ENCODE data around the gene CARD11.
"Not testable (repeated sequence)": the region's sequence is repeated elsewhere in the genome, so short reads cannot be mapped to it uniquely, and the experiment has no call there.

Gene CARD11

GRCh38 chr7:2922866-2923265, 120.8 kb downstream of the CARD11 start:
- no peak for DNase-seq

GRCh38 chr7:2922348-2922691, 121.3 kb downstream of the CARD11 start:
- DNase-seq: no peak

- no peak for DNase-seq
Observed at GRCh38 chr7:2921653-2922347, 121.9 kb downstream of the CARD11 start.

GRCh38 chr7:2920956-2921652, 122.6 kb downstream of the CARD11 start:
- no peak for DNase-seq

GRCh38 chr7:2920480-2920879, 123.2 kb downstream of the CARD11 start:
- DNase-seq: not testable (repeated sequence)

GRCh38 chr7:2920041-2920440, 123.6 kb downstream of the CARD11 start:
- no peak for DNase-seq

GRCh38 chr7:2919256-2919655, 124.4 kb downstream of the CARD11 start:
- no peak for DNase-seq

- no peak for DNase-seq
Observed at GRCh38 chr7:2918406-2918805, 125.3 kb downstream of the CARD11 start.

- DNase-seq: no peak
Observed at GRCh38 chr7:2915023-2915422, 128.6 kb downstream of the CARD11 start.

GRCh38 chr7:2913760-2914387, 129.8 kb downstream of the CARD11 start:
- DNase-seq: no peak

GRCh38 chr7:2912684-2913439, 130.8 kb downstream of the CARD11 start:
- no peak for DNase-seq

- no peak for DNase-seq
Observed at GRCh38 chr7:2911466-2911865, 132.2 kb downstream of the CARD11 start.

- no peak for DNase-seq
Observed at GRCh38 chr7:2909471-2910039, 134.1 kb downstream of the CARD11 start.

- DNase-seq: no peak
Observed at GRCh38 chr7:2909043-2909442, 134.6 kb downstream of the CARD11 start.

GRCh38 chr7:2908103-2908683, 135.5 kb downstream of the CARD11 start:
- DNase-seq: no peak

GRCh38 chr7:2906197-2906931, 137.3 kb downstream of the CARD11 start:
- no peak for DNase-seq

- DNase-seq: no peak
Observed at GRCh38 chr7:2905500-2905899, 138.2 kb downstream of the CARD11 start.

GRCh38 chr7:2905027-2905426, 138.6 kb downstream of the CARD11 start:
- DNase-seq: no peak

GRCh38 chr7:2904202-2904601, 139.5 kb downstream of the CARD11 start:
- no peak for DNase-seq

GRCh38 chr7:2903682-2904162, 139.9 kb downstream of the CARD11 start:
- no peak for DNase-seq

- no peak for DNase-seq
Observed at GRCh38 chr7:2897023-2897422, 146.6 kb downstream of the CARD11 start.

- no peak for DNase-seq
Observed at GRCh38 chr7:2896131-2896530, 147.5 kb downstream of the CARD11 start.
